GM18511 (cell line): Measurements from ENCODE around the gene STX18.

Experiments used
- ATAC-seq: cut with Tn5 transposase; IDR thresholded peaks from one replicate; pipeline ENCODE4 v1.9.1; 2021; ENCODE audit warnings: mild to moderate bottlenecking, moderate library complexity; ENCODE audit not compliant: unreplicated experiment

The STX18 gene

GRCh38 chr4:4386296-4386735 lies 155.5 kb downstream of the STX18 start:
- no peak for ATAC-seq

- ATAC-seq: no peak
Measured at GRCh38 chr4:4385729-4386295, 156.0 kb downstream of the STX18 start.

GRCh38 chr4:4384837-4385236 lies 157.0 kb downstream of the STX18 start:
- ATAC-seq: no peak

- no peak for ATAC-seq
Measured at GRCh38 chr4:4383085-4383484, 158.8 kb downstream of the STX18 start.

- ATAC-seq: no peak
Measured at GRCh38 chr4:4379540-4380087, 162.2 kb downstream of the STX18 start.

GRCh38 chr4:4377732-4378460 lies 164.0 kb downstream of the STX18 start:
- ATAC-seq: no peak

- ATAC-seq: no peak
Measured at GRCh38 chr4:4377191-4377590, 164.7 kb downstream of the STX18 start.

GRCh38 chr4:4376074-4376473 lies 165.8 kb downstream of the STX18 start:
- no peak for ATAC-seq

GRCh38 chr4:4374388-4375098 lies 167.3 kb downstream of the STX18 start:
- no peak for ATAC-seq
